AG08396 (cell line): Measurements from ENCODE around the gene BCR.

Source experiments
- DNase-seq: peaks from one replicate; pipeline ENCODE4 v3.0.0; 2012; ENCODE audit warnings: low spot score, mixed read lengths

Gene BCR

DNA sequence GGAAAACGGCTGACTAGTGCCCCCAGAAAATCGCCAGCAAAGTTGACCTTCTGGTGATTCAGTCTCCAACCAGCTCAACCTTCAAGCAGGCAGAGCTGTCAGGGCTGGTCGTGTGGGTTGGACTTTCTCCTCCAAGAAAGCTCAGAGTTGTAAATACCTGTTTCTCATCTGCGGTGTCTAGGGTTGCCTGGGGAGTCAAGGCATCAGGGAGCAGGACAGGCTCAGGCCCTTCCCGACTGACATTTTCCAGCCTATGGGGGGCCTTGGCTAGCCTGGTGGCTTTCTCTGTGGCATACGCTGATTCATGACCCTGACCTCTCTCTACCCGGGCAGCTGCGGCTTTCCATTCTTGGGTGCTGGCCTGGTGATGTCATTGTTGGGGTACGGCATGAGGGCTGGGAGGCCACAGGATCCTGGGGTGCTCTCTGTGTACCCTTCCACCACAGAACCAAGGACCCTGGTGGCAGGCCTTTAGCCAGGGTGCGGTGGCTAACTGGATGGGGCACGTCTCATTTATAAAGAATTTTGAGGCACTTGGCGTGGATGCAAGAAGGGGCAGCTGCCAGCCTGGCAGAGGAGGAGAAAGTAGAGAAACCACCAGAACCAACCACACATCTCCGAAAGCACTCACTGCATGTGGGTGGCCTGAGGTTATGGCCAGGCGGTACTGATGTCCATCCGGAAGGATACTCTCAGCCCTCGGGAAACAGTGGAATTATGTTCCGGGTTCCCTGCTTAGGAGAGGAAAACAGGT lies 64.9 kb downstream of the BCR start:
- DNase-seq = peak; percentile 63

DNA sequence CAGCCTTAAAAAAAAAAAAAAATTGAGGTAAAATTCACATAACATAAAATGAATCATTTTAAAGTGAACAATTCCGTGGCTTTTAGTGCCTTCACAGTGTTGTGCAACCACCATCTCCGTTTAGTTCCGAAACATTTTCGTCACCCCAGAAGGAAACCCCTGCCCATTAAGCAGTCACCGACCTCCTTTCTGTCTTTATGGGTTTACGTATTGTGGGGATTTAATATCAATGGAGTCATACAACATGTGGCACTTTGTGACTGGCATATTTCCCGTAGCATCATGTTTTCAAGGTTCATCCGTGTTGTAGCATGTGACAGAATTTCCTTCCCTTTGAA lies 65.5 kb downstream of the BCR start:
- no peak for DNase-seq

GRCh38 chr22:23246982-23247766 lies 66.9 kb downstream of the BCR start:
- no peak for DNase-seq

- peak; percentile 56 for DNase-seq
Observed at GRCh38 chr22:23248583-23248982, 68.3 kb downstream of the BCR start.

DNA sequence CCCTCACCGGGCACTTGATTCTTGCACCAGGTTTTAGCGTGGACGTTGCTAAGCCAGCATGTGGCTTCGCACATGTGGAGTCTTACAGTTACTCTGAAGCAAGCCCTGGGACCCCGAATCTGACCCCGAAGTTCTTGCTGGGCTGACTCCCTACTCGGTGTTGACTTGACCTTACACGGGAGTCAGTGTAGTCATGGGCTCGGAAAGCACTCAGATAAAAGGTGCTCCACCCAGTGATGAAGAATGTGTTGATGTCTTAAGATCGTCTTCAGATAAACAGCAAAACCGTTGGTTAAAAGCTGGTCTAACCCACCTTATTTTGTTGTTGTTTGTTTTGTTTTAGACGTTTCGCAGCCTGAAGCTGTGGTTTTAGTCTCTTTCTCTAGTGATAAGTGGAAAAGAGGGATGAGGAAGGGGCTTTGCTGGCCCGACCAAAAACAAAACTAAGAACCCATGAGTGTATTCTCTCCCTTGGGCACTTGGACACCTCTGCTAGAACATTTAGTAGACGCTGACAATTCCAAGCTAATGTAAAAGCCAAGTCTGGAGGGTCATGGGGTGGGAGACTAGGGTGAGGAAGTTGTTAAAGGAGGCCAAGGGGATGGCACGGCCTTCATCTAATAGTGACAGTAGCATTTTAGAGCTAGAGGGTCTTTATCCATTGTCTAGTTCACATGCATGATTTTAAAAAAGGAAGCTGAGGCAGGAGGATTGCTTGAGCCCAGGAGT lies 69.9 kb downstream of the BCR start:
- DNase-seq = no peak

DNA sequence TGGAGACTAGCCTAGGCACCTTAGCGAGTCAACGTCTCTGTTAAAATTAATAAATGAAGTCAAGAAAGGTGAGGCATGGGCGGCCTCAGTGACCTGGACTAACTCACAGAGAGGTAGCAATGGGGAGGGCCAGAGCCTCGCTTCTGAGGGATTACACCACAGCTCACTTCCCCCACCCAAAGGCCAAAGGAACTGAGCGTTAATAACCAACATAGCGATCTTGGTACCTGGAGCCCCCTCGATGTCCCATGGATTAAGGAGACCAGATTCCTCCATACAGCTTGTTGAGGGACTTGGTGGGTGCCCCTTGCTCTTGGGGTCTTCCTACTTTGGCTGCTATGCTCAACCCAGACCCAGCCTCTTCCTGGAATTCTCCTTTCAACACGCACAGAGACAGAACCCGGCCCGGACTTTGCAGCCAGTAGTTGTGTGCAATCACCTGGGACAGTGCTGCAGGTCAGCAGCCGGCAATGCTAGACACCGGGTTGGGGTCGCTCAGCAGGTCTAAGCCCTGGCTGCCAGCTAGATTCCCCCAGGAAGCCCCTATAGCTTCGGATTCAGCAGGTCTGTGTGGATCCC lies 70.6 kb downstream of the BCR start:
- no peak for DNase-seq

- no peak for DNase-seq
Observed at GRCh38 chr22:23251445-23252093, 71.3 kb downstream of the BCR start.

GRCh38 chr22:23253475-23254055 lies 73.3 kb downstream of the BCR start:
- no peak for DNase-seq

DNA sequence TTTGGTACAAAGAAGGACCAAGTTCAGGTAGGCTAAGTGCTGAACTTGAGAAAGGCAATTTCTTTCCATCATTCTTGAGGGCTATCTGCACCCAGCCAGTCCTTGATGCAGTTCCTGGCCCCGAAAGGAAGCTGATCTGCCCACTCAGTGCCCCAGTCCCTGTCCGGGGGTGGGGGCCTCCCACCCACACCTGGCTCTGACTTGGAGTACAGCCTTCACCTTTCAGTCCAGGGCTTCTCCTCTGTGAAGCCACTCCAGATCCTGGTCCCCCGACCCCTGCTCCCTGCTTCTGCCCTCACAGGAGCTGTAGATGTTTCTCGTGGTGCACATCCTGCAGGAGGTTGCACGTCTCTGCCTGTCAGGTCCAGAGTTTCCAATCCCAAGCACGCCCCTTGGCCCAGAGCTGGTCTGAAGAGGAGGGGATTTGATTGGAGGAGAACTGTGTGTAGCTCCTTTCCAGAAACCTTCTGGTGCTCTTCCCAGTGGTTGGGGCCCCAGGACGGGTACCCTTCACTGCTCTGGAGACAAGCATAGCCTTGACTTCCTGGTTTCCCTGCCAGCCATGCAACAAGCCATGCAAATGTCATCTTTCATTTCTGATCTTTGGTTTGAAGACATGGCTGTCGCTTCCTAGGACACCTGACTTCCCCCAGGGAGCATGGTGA lies 75.3 kb downstream of the BCR start:
- no peak for DNase-seq

- DNase-seq = no peak
Observed at GRCh38 chr22:23256171-23256932, 76.0 kb downstream of the BCR start.

DNA sequence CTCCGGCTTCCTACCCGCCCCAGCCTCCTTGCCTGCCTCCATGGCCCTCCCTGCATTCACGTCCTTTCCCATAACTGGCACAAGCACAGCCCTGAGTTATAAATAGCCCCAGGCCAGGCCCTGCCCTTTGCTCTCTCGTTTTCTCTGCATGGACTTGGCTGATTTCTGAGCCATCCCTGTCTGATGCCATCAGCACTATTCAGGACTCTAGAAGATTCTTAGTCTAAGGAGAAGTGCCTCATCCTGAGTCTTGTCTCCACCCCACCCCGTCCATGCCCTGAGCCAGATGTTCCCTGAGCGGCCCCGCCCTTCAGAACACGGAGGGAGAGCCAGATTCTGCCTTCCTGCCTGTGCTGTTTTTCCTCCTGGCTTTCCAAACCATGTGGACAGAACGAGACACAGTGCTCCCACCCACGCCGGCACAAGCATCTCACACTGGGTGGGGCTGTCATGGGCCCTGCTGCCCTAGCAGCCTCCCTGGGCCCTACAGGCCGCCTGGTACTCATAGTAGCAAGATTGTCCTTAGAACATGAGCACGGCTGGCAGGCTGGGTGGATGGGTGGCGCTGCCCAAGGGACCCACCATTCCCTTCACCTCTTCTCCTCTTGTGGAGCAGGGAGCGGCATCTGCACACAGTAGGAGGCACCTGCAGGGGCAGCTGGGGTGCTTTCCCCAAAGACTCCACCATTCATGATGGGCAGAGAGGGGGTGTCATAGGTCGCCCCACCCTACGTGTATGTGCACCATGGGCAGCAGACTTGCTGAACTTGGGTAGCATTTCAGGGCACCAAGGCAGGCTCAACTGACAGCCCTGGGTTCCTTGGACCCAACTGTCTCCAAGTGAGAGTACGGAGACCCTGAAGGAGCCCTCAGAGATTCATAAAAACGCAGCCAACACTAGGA lies 76.9 kb downstream of the BCR start:
- DNase-seq = peak; percentile 78

DNA sequence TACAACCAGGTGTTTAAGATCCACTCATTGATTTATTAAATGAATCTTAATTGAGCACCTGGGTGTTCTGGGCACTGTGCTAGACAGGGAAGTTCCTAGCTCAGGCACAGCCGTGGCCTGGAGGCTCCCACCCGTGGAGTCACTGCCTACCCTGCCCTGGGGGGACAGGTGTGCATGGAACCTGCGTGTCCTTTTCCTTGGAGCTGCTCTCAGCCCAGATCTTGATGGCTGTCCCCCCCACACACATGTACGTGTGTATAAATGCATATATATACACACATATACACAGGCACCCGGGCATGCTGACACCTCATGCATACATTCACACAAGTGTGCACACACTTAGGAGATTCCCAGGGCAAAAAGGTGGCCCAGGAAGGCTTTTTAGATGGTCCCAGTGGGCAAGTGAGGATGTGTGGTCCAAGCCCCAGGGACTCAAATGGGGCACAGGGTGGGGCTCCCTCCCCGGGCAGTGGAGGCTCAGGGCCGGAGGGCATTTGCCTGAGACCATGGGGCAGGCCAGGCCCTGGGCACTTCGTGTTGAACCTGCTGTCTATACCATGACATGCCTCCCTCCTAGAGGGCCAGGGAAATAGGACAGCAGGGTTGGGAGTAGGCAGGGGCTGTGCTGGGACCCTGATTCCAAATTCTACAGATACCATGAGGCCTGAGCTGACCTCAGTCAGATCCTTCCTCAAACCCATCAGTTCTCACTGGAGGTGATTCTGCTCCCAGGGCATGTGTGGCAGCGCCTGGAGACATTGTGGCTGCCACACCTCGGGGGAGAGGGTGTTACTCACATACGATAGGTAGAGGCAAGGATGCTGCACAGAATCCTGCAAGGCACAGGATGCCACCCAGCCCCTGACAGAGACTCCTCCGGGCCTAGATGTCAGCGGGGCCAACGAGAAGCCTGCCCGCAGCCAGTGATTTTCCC lies 77.8 kb downstream of the BCR start:
- no peak for DNase-seq

- DNase-seq = no peak
Observed at GRCh38 chr22:23258826-23259170, 78.5 kb downstream of the BCR start.

DNA sequence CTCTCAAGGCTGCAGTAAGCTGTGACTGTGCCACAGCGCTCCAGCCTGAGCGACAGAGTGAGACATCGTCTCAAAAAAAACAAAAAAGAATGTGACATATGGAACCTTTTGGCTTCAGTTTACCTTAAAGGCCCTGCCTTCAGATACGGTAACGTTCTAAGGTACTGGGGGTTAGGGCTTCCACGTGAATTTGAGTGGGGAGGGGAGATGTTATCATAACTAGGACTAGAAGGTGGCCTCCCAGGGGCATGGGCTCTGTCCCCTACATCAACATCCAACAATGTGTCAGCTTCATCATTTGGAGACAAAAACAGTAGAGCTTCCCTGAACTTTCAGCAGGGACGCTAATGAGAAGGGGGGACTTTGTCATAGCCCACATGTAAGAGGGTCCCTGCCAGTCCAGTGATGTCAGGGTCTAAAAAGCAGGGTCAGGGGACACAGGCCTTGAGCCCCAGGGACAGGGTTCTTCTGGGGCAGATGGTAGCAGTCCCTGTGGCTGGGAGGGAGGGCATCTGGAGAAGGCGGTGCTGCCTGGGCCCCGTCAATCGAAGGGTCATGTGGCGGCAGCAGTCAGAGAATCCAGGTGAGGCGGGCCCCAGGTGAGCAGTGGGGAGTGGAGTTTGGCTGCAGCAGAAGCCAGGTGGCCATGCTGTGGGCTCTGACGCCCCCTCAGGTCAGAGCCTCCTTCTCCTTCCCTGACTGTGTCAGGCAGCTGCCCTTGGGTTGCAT lies 79.8 kb downstream of the BCR start:
- DNase-seq = no peak

DNA sequence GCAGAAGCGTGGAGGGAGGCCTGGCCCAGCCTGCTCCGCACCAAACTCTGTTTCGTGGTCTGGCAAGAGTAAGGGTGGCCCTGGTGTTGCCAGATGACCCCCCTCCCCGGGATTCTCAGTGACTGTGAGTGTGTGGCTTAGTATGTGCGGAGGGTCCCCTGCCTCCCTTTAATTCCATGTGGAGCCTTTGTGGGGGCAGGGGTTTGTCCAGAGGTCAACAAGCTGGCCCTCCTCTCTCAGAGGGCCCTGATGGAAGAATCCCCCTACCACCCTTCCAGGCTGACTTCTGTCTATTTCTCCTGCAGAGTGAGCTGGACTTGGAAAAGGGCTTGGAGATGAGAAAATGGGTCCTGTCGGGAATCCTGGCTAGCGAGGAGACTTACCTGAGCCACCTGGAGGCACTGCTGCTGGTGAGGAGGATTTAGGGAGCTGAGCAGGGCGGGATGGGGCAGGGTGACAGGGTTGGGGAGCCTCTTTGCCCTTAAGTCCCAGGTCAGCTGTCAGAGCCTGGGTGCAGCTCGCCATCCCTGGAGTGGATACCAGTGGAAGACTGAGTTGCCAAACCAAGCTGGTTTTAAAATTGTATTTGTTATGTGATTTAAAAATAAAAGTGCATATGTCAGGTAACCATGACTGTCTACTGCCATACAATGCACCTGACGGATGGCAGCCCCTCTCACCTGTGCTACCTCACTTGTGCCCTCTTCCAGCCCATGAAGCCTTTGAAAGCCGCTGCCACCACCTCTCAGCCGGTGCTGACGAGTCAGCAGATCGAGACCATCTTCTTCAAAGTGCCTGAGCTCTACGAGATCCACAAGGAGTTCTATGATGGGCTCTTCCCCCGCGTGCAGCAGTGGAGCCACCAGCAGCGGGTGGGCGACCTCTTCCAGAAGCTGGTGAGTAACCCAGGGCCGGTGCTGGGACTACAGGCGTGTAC lies 80.6 kb downstream of the BCR start:
- DNase-seq = no peak

DNA sequence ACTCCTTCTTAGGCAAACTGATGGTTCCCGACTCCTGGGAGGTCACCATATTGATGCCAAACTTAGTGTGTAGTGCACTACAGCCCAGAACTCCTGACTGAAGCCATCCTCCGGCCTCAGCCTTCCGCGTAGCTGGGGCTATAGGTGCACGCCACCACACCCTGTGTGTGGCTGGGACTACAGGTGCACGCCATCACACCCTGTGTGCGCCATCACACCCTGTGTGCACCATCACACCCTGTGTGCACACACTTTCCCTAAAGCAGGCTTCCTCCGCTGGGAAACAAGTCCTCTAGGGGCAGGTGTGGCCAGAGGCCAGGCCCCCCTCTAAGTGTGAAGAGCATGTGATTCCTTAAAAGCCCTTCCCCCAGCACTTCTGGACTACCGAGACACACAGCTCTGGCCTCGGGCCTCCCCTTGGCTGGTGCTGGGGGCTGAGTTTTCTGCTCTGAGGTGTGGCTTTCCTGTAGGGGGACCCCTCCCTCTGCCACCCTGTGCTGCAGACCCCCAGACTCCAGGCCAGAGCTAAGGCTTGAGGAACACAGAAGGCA lies 81.7 kb downstream of the BCR start:
- no peak for DNase-seq
